ENCODE measurements around the gene CALY. TPM values are rescaled to one million over a fixed set of nuclear protein-coding genes. Genes with fewer than 3 reads are reported as not detected.
A peak's percentile ranks its signal among the peaks of the same experiment; 100 is the strongest.

CALY gene
- total RNA-seq, 1 experiment from 2014 or later, result not detected

- Histone ChIP-seq H3K9me3 (no peaks in the 10 kb centered on the region), H3K4me3 (peak overlapping the region; percentile 53), H3K36me3 (peaks cover under 1% of the 10 kb centered on the region), H3K27me3 (no peaks in the 10 kb centered on the region)
- no peak for DNase-seq
These were observed 20.0 kb upstream of the CALY start for GRCh38 chr10:133356549-133357284.

- Histone ChIP-seq H3K27me3 (no peaks in the 10 kb centered on the region), H3K36me3 (no peaks in the 10 kb centered on the region; the same call in none of the 2 replicates), H3K4me3 (no peak overlapping the region), H3K9me3 (no peaks in the 10 kb centered on the region)
- no peak for DNase-seq
These were observed 19.3 kb upstream of the CALY start for GRCh38 chr10:133355991-133356390.

GRCh38 chr10:133355266-133355665 lies 18.6 kb upstream of the CALY start:
- no peak for DNase-seq
- H3K9me3 ChIP-seq, result no peaks in the 10 kb centered on the region
- H3K36me3 ChIP-seq, result no peaks in the 10 kb centered on the region; the same call in none of the 2 replicates
- H3K4me3 ChIP-seq, result no peak overlapping the region
- H3K27me3 ChIP-seq, result no peaks in the 10 kb centered on the region

DNA sequence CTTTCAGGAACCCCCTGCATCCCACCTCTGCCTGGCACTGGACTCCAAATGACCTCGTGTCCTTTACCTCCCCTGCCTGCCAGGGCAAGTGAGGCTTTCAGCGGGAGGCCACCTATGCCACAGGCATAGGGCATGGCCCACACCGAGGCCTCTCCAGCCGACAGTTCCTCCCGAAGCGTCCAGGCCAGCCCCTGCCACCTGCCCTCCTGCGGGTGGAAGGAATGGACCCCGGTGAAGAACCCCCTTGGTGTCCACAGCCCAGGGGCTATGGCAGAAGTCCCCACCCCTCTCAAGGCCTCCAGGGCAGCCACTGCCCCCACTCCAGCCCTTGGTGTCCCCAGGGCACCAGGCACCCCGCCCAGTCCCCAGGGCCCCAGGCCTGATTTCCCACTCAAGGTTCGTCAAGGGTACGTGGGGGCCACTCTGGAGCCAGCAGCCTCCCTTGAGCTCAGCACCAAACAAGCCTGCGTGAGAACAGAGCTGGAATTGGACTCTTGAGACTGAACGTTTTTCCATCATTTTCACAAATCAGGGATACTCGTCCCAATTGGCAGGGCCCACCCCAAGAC lies 18.1 kb upstream of the CALY start:
- no peaks in the 10 kb centered on the region for H3K27me3 ChIP-seq
- H3K4me3 ChIP-seq, result no peak overlapping the region
- no peaks in the 10 kb centered on the region; the same call in none of the 2 replicates for H3K36me3 ChIP-seq
- no peak for DNase-seq
- no peaks in the 10 kb centered on the region for H3K9me3 ChIP-seq

- Histone ChIP-seq H3K4me3 (no peak overlapping the region), H3K36me3 (no peaks in the 10 kb centered on the region; the same call in none of the 2 replicates), H3K27me3 (no peaks in the 10 kb centered on the region), H3K9me3 (no peaks in the 10 kb centered on the region)
- DNase-seq, result no peak
These were observed 17.4 kb upstream of the CALY start for GRCh38 chr10:133353988-133354605.

DNA sequence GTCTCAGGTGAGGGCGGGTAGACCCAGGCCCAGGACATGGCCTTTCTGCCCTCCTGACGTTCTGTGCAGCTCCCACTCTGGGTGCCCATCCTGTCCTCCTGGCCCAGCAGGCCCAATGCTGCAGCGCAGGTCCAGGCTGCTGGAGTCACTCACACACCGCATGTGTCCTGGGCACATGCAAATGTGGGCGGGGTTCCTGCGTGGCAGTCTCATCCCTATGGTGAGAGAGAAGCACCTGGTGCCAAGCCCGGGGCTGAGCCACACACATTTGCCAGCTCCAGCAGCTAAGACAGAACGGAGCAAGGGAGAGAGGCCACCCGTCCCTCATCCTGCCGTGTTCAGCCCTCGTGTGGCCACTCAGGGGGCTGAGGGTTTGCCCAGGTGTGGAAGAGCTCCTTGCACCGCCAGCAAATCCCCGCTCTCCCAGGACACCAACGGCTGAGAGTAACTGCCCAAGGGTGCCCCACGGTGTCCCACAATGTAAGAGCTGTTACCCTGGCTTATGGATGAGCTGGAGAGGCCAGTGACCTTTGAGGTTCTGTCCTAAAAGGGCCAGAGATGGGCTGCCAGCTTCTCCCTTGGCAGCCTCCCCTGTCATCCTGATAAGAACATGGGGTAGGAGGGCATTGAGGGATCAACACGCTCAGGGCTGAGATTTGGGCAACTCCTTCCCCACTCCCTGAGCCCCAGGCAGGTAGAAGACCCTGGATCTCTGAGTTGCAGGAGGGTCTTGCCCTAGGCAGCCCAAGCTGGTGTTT lies 16.7 kb upstream of the CALY start:
- H3K9me3 ChIP-seq, result no peaks in the 10 kb centered on the region
- no peak overlapping the region for H3K4me3 ChIP-seq
- H3K27me3 ChIP-seq, result no peaks in the 10 kb centered on the region
- no peak for DNase-seq
- H3K36me3 ChIP-seq, result no peaks in the 10 kb centered on the region; the same call in none of the 2 replicates

DNA sequence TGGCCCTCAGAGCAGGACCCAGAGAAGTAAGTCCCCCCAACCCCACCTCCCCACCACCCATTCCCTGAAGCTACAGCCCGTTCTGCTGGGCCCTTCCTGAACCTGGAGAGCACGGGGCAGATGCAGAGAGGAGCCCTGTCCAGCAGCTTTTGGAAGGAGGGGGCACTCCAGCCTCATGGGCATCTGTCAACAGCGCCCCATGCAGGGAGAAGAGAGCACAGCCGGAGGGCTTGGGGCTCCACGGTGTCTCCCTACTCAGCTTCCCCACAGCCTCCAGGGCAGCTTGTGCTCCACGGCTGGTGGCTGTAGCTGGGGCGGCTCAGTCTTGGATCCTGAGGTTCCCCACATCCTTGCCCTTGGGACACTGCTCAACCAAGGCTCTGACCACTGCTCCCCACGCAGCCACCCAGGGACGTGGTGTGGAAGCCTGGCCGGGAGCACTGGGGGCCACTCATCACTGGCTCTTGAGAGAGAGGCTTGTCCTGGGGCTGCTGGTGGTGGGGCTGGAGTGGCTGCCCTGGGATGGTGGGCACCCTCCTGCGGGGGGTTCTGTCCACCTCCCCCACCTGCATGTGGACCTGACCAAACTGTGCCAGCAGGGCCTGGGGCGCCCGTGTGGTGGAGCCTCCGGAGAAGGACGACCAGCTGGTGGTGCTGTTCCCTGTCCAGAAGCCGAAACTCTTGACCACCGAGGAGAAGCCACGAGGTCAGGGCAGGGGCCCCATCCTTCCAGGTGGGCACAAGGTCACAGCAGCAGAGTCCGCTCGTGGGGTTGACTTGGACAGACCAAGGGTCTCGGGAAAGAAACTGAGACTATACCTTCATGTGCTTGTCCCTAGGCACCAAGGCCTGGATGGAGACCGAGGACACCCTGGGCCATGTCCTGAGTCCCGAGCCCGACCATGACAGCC lies 15.0 kb upstream of the CALY start:
- Histone ChIP-seq H3K4me3 (no peak overlapping the region), H3K9me3 (no peaks in the 10 kb centered on the region), H3K27me3 (no peaks in the 10 kb centered on the region), H3K36me3 (no peaks in the 10 kb centered on the region; the same call in none of the 2 replicates)
- no peak for DNase-seq

- Histone ChIP-seq H3K36me3 (no peaks in the 10 kb centered on the region; the same call in none of the 2 replicates), H3K4me3 (no peak overlapping the region), H3K9me3 (no peaks in the 10 kb centered on the region), H3K27me3 (no peaks in the 10 kb centered on the region)
- DNase-seq, result peak; percentile 48
These were observed 14.2 kb upstream of the CALY start for GRCh38 chr10:133350950-133351329.

DNA sequence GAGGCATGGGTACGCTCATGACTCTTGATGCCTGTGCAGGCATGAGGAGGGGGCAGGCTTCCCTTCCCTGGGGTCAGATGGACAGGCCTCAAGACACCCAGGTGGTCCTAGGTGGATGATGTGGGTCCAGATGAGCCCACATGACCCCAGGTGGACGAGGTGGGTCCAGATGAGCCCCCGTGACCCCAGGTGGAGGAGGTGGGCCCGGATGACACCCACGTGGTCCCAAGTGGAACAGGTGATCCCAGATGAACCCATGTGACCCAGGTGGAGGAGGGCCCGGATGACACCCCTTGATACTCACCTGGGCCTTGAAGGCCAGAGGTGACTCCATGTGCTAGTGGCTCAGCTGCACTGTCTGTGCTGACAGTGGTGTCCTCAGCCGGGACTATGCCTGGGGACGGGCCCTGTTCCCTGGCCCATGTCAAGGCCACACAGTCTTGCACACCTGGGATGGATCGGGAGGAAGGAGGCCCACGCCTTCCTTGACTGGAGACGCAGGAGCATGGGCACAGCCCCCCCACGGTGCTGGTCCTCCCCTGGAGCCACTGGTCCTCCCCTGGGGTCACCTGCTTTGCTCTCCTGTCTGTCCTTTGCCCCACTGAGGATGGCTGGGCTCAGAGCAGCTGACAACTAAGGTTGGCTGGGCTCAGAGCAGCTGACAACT lies 13.7 kb upstream of the CALY start:
- no peak overlapping the region for H3K4me3 ChIP-seq
- H3K36me3 ChIP-seq, result no peaks in the 10 kb centered on the region; the same call in 1 of the 2 replicates
- no peak for DNase-seq
- no peaks in the 10 kb centered on the region for H3K27me3 ChIP-seq
- no peaks in the 10 kb centered on the region for H3K9me3 ChIP-seq

GRCh38 chr10:133349577-133350011 lies 12.9 kb upstream of the CALY start:
- Histone ChIP-seq H3K4me3 (no peak overlapping the region), H3K36me3 (no peaks in the 10 kb centered on the region), H3K9me3 (no peaks in the 10 kb centered on the region), H3K27me3 (peaks cover 2% of the 10 kb centered on the region; the same call in 1 of the 2 replicates)
- no peak for DNase-seq

GRCh38 chr10:133349160-133349568 lies 12.5 kb upstream of the CALY start:
- no peak for DNase-seq
- H3K4me3 ChIP-seq, result no peak overlapping the region
- no peaks in the 10 kb centered on the region for H3K9me3 ChIP-seq
- H3K27me3 ChIP-seq, result peaks cover 2% of the 10 kb centered on the region; the same call in 1 of the 2 replicates
- H3K36me3 ChIP-seq, result no peaks in the 10 kb centered on the region

DNA sequence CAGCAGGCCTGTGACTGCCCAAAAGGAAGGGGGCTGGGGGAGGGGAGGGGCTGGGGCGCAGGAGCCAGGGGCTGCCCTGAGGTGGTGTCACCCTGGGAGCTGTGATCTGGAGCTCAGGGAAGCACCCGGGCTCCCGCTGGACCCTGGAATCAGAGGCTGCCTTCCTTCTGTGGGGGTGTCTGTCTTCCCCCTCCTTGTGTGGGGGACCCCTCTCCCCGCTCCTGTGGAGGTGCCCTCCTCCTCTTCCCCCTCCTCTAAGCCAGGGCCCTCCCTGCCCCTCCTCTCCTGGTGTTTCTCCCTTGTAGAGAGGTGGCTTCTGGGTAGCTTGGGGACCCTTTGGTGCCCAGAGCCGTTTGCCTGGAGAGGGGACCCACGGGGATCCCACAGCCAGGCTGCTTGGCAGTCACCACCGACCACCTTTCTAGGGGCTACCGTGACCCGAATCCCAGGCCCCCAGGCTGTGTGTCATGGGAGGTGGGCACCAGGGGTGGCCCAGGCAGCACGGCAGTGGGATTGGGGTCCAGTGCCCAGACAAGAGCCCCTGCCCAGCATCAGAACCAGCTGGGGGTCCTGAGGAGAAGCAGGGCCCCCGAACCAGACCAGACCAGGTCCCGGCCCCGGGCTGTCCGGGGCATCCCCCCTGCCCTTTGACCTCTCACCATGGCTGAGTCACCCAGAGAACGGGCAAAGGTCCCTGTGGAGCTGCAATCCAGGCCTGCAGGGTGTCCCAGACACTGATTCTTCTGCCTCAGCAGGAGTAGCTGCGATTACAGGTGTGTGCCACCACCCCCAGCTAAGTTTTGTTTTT lies 11.2 kb upstream of the CALY start:
- Histone ChIP-seq H3K4me3 (no peak overlapping the region), H3K27me3 (peaks cover 9% of the 10 kb centered on the region; the same call in 1 of the 2 replicates), H3K9me3 (no peaks in the 10 kb centered on the region), H3K36me3 (no peaks in the 10 kb centered on the region)
- DNase-seq, result peak; percentile 48

GRCh38 chr10:133346413-133346812 lies 9.7 kb upstream of the CALY start:
- H3K36me3 ChIP-seq, result no peaks in the 10 kb centered on the region
- no peak for DNase-seq
- peaks cover 12% of the 10 kb centered on the region; the same call in 1 of the 2 replicates for H3K27me3 ChIP-seq
- H3K4me3 ChIP-seq, result no peak overlapping the region
- no peaks in the 10 kb centered on the region for H3K9me3 ChIP-seq

DNA sequence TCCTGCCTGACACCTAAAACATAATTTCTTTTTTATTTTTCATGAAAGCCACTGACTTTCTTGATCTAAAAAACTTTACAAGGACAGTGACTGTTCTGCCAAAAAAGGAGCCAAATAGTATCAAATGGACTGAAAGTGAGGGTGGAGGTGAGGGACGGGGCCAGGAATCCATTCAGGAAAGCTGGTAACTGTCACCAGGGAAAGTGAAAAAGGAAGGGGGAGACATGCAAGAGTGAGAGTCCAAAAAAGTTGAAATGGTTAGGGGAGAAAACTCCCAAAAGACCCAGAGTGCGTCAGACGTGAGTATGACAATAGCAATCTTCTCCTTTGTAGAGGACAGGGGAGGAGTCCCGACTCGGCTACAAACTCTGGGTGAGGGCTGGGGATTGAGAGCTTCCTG lies 7.5 kb upstream of the CALY start:
- no peak for DNase-seq
- no peaks in the 10 kb centered on the region for H3K36me3 ChIP-seq
- peaks cover 12% of the 10 kb centered on the region; the same call in 1 of the 2 replicates for H3K27me3 ChIP-seq
- H3K4me3 ChIP-seq, result no peak overlapping the region
- H3K9me3 ChIP-seq, result no peaks in the 10 kb centered on the region

DNA sequence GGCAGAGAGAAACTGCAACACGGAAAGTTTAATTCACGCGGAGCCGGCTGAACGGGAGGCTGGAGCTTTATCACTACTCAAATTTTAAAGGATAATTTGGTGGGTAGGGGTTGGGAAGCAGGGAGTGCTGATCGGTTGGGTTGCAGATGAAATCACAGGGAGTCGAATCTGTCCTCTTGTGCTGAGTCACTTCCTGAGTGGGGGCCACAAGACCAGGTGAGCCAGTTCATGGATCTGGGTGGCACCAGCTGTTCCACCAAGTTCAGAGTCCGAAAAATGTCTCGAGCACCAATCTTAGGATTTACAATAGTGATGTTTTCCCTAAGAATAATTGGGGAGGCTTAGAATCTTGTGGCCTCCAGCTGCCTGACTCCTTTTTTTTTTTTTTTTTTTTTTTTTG lies 6.9 kb upstream of the CALY start:
- peaks cover 12% of the 10 kb centered on the region; the same call in 1 of the 2 replicates for H3K27me3 ChIP-seq

More for the DNA sequence above, 6.9 kb upstream of the CALY start:
- H3K4me3 ChIP-seq, result no peak overlapping the region
- DNase-seq, result no peak
- no peaks in the 10 kb centered on the region for H3K9me3 ChIP-seq
- H3K36me3 ChIP-seq, result no peaks in the 10 kb centered on the region

Measured in MG63 (cell line).